ENCODE data around the gene SGSM2.

Gene SGSM2, protein sequence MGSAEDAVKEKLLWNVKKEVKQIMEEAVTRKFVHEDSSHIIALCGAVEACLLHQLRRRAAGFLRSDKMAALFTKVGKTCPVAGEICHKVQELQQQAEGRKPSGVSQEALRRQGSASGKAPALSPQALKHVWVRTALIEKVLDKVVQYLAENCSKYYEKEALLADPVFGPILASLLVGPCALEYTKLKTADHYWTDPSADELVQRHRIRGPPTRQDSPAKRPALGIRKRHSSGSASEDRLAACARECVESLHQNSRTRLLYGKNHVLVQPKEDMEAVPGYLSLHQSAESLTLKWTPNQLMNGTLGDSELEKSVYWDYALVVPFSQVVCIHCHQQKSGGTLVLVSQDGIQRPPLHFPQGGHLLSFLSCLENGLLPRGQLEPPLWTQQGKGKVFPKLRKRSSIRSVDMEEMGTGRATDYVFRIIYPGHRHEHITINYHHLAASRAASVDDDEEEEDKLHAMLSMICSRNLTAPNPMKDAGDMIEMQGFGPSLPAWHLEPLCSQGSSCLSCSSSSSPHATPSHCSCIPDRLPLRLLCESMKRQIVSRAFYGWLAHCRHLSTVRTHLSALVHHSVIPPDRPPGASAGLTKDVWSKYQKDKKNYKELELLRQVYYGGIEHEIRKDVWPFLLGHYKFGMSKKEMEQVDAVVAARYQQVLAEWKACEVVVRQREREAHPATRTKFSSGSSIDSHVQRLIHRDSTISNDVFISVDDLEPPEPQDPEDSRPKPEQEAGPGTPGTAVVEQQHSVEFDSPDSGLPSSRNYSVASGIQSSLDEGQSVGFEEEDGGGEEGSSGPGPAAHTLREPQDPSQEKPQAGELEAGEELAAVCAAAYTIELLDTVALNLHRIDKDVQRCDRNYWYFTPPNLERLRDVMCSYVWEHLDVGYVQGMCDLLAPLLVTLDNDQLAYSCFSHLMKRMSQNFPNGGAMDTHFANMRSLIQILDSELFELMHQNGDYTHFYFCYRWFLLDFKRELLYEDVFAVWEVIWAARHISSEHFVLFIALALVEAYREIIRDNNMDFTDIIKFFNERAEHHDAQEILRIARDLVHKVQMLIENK

DNA sequence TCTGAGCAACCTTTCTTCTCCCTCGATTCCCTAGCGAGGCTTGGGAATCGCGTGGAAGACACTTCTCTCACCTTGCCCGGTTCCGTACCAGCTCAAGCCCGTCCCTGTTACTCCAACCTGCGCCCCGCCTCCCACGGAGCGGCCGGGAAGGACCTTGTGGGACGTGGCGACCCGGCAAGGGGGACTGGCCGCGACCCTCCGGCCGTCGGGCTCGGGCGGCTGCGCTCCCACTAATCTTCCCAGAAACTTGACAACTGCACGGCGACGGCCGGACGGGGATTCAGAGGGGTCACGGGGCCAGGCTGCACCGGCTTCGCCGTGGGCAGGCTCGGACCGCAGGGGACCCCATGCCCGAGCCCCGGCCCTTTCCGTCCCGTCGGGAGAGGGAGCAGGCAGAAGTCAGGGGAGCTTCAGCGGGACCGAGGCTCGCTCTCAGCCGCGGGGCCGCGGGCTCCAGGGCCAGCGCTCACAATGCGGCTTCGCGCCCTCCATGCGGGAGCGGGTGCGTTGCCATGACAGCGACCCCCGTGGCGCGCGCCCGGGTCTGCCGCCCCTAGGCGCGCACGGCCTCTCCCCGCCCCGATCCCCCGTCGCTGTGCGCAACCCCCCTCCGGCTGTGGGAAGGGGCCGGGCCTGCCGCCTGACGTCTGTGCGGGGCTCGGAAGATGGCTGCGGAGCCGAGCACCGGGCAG, at the start of gene SGSM2:
Gene SGSM2 (plus strand): TSS at position 650 of the 692 bp plus-strand sequence. CDS start 188 bp downstream, outside the sequence.
- Histone ChIP-seq H3K9me3 (ENCODE audit: control insufficient read depth in 5 of 5, low read length in 5 of 5) (no peaks in the 10 kb centered on the region), H3K36me3 (ENCODE audit: control insufficient read depth in 5 of 5, insufficient read depth in 5 of 5, low read length in 5 of 5) (peaks cover 21 to 40% (median 32%) of the 10 kb centered on the region in 5 donors), H3K4me3 (ENCODE audit: low read depth in 1 of 5, low read length in 5 of 5) (peak within 1 kb of the TSS; percentile 88 to 98 (median 96)), H3K27ac (ENCODE audit: low read depth, low read length) (peak within 1 kb of the TSS; percentile 72), H3K4me1 (ENCODE audit: control insufficient read depth in 5 of 5, insufficient read depth in 5 of 5, low read length in 5 of 5) (peaks cover 0 to 27% (median 26%) of the 10 kb centered on the region in 5 donors), H3K9ac (ENCODE audit: low read length in 5 of 5) (peak within 1 kb of the TSS; percentile 84 to 92 (median 89)), H3K27me3 (ENCODE audit: control insufficient read depth in 5 of 5, insufficient read depth in 4 of 5, low read length in 5 of 5) (no peaks in the 10 kb centered on the region)

DNA sequence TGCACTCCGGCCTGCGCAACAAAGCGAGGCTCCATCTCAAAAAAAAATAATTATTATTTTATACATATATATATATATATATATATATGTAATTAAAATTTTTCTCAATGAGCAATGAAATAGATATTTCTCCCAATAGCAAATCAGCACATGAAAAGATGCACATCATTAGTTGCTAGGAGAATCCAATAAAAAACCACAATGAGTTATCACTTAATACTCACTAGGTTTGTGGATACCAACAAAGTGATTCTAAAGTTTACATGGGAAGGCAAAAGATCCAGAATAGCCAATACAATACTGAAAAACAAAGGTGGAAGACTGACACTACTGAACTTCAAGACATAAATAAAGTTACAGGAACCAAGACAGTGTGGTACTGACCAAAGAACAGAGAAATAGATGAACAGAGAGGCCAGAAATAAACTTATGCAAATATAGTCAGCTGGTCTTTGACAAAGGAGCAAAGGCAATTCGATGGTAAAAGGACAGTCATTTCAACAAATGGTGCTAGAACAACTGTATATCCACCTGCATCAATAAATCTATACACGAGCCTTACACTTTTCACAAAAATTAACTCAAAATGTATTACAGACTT, 47.3 kb upstream of the SGSM2 start:
- H3K4me3 ChIP-seq (ENCODE audit: low read depth in 1 of 5, low read length in 5 of 5) = no peak overlapping the region
- H3K27ac ChIP-seq (ENCODE audit: low read depth, low read length) = no peak overlapping the region
- H3K27me3 ChIP-seq (ENCODE audit: control insufficient read depth in 5 of 5, insufficient read depth in 4 of 5, low read length in 5 of 5) = no peaks in the 10 kb centered on the region
- peaks cover 26 to 68% (median 56%) of the 10 kb centered on the region in 5 donors for H3K36me3 ChIP-seq (ENCODE audit: control insufficient read depth in 5 of 5, insufficient read depth in 5 of 5, low read length in 5 of 5)
- H3K9me3 ChIP-seq (ENCODE audit: control insufficient read depth in 5 of 5, low read length in 5 of 5) = no peaks in the 10 kb centered on the region
- H3K4me1 ChIP-seq (ENCODE audit: control insufficient read depth in 5 of 5, insufficient read depth in 5 of 5, low read length in 5 of 5) = peaks cover 0 to 3% (median 0%) of the 10 kb centered on the region in 5 donors
- no peak overlapping the region for H3K9ac ChIP-seq (ENCODE audit: low read length in 5 of 5)

- no peaks in the 10 kb centered on the region for H3K9me3 ChIP-seq (ENCODE audit: control insufficient read depth in 5 of 5, low read length in 5 of 5)
- H3K36me3 ChIP-seq (ENCODE audit: control insufficient read depth in 5 of 5, insufficient read depth in 5 of 5, low read length in 5 of 5) = peaks cover 33 to 84% (median 75%) of the 10 kb centered on the region in 5 donors
- no peak overlapping the region for H3K27ac ChIP-seq (ENCODE audit: low read depth, low read length)
Observed at GRCh38 chr17:2292100-2292499, 45.2 kb upstream of the SGSM2 start.

DNA sequence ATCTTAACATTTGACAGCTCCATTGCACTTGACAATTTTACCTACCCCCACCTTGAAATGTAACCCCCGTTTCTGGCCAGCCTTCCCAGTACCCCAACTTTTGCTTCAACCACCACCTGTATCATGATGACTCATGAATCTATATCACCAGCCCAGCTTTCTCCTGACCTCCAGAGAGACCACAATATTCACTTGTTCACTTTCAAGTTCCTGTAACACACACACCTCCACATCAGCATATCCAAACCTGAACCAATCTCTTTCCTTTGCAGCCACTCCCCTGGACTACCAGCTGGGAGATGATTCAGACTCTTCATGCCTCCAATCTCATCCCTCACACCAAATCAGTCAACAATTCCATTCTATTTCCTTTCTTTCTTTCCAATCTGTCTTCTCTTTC, 41.7 kb upstream of the SGSM2 start:
- H3K27ac ChIP-seq (ENCODE audit: low read depth, low read length) = no peak overlapping the region
- no peaks in the 10 kb centered on the region for H3K9me3 ChIP-seq (ENCODE audit: control insufficient read depth in 5 of 5, low read length in 5 of 5)
- H3K4me3 ChIP-seq (ENCODE audit: low read depth in 1 of 5, low read length in 5 of 5) = no peak overlapping the region
- H3K36me3 ChIP-seq (ENCODE audit: control insufficient read depth in 5 of 5, insufficient read depth in 5 of 5, low read length in 5 of 5) = peaks cover 32 to 86% (median 72%) of the 10 kb centered on the region in 5 donors
- H3K9ac ChIP-seq (ENCODE audit: low read length in 5 of 5) = no peak overlapping the region
- no peaks in the 10 kb centered on the region for H3K27me3 ChIP-seq (ENCODE audit: control insufficient read depth in 5 of 5, insufficient read depth in 4 of 5, low read length in 5 of 5)
- H3K4me1 ChIP-seq (ENCODE audit: control insufficient read depth in 5 of 5, insufficient read depth in 5 of 5, low read length in 5 of 5) = peaks cover 0 to 4% (median 0%) of the 10 kb centered on the region in 5 donors

More at GRCh38 chr17:2292100-2292499, 45.2 kb upstream of the SGSM2 start:
- no peak overlapping the region for H3K9ac ChIP-seq (ENCODE audit: low read length in 5 of 5)
- no peak overlapping the region for H3K4me3 ChIP-seq (ENCODE audit: low read depth in 1 of 5, low read length in 5 of 5)
- H3K27me3 ChIP-seq (ENCODE audit: control insufficient read depth in 5 of 5, insufficient read depth in 4 of 5, low read length in 5 of 5) = no peaks in the 10 kb centered on the region
- no peaks in the 10 kb centered on the region for H3K4me1 ChIP-seq (ENCODE audit: control insufficient read depth in 5 of 5, insufficient read depth in 5 of 5, low read length in 5 of 5)

DNA sequence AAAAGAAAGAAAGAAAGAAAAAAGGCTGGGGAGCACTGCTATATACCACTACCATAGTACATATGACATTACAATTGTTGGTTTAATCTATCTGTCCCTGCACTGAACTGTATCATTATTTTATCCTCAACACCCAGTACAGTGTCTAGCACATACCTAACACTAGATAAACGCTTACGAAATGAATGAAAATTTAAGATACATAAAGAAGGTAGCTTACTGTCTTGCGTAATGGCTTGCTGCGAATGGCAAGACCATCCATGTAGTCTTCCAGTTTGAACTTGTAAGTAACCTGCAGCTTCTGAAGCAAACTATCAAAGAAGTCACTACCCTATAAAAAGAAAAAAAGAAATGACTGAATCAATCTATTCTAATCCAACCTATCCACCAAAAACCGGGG, 40.3 kb upstream of the SGSM2 start:
- Histone ChIP-seq H3K4me3 (ENCODE audit: low read depth in 1 of 5, low read length in 5 of 5) (no peak overlapping the region), H3K36me3 (ENCODE audit: control insufficient read depth in 5 of 5, insufficient read depth in 5 of 5, low read length in 5 of 5) (peaks cover 27 to 73% (median 62%) of the 10 kb centered on the region in 5 donors), H3K9ac (ENCODE audit: low read length in 5 of 5) (no peak overlapping the region), H3K27ac (ENCODE audit: low read depth, low read length) (no peak overlapping the region), H3K9me3 (ENCODE audit: control insufficient read depth in 5 of 5, low read length in 5 of 5) (no peaks in the 10 kb centered on the region), H3K27me3 (ENCODE audit: control insufficient read depth in 5 of 5, insufficient read depth in 4 of 5, low read length in 5 of 5) (no peaks in the 10 kb centered on the region), H3K4me1 (ENCODE audit: control insufficient read depth in 5 of 5, insufficient read depth in 5 of 5, low read length in 5 of 5) (peaks cover 0 to 12% (median 3%) of the 10 kb centered on the region in 5 donors)

GRCh38 chr17:2299136-2299535, 38.2 kb upstream of the SGSM2 start:
- peaks cover 16 to 56% (median 45%) of the 10 kb centered on the region in 5 donors for H3K36me3 ChIP-seq (ENCODE audit: control insufficient read depth in 5 of 5, insufficient read depth in 5 of 5, low read length in 5 of 5)
- H3K27me3 ChIP-seq (ENCODE audit: control insufficient read depth in 5 of 5, insufficient read depth in 4 of 5, low read length in 5 of 5) = no peaks in the 10 kb centered on the region

GRCh38 chr17:2299756-2300155, 37.5 kb upstream of the SGSM2 start:
- Histone ChIP-seq H3K36me3 (ENCODE audit: control insufficient read depth in 5 of 5, insufficient read depth in 5 of 5, low read length in 5 of 5) (peaks cover 16 to 49% (median 39%) of the 10 kb centered on the region in 5 donors), H3K4me3 (ENCODE audit: low read depth in 1 of 5, low read length in 5 of 5) (no peak overlapping the region), H3K9ac (ENCODE audit: low read length in 5 of 5) (no peak overlapping the region), H3K27me3 (ENCODE audit: control insufficient read depth in 5 of 5, insufficient read depth in 4 of 5, low read length in 5 of 5) (no peaks in the 10 kb centered on the region), H3K4me1 (ENCODE audit: control insufficient read depth in 5 of 5, insufficient read depth in 5 of 5, low read length in 5 of 5) (peaks cover 2 to 22% (median 14%) of the 10 kb centered on the region in 5 donors), H3K9me3 (ENCODE audit: control insufficient read depth in 5 of 5, low read length in 5 of 5) (no peaks in the 10 kb centered on the region), H3K27ac (ENCODE audit: low read depth, low read length) (no peak overlapping the region)

More at GRCh38 chr17:2299136-2299535, 38.2 kb upstream of the SGSM2 start:
- Histone ChIP-seq H3K9me3 (ENCODE audit: control insufficient read depth in 5 of 5, low read length in 5 of 5) (no peaks in the 10 kb centered on the region), H3K9ac (ENCODE audit: low read length in 5 of 5) (no peak overlapping the region), H3K4me3 (ENCODE audit: low read depth in 1 of 5, low read length in 5 of 5) (no peak overlapping the region), H3K4me1 (ENCODE audit: control insufficient read depth in 5 of 5, insufficient read depth in 5 of 5, low read length in 5 of 5) (peaks cover 2 to 22% (median 14%) of the 10 kb centered on the region in 5 donors), H3K27ac (ENCODE audit: low read depth, low read length) (no peak overlapping the region)

DNA sequence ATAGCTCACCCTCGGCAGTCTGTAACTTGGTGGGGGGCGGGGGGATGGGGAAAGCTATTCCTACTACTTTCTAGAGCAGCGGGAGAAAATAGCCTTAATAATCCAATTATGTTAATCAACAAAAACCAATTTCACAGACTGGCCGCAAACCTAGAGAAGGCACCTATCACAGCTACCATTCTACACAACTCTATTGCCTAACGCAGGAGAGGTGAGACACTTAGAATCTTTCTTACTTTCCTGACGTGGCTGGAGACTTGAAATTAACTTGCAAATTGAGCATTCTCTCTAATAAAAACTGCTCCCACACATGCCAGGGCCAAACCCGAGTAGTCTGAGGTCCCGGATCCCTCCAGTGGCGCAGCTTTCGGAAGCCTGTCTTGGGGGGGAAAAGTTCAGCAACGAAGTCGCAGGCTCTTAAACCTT, 34.5 kb upstream of the SGSM2 start:
- no peaks in the 10 kb centered on the region for H3K9me3 ChIP-seq (ENCODE audit: control insufficient read depth in 5 of 5, low read length in 5 of 5)
- peak overlapping the region; percentile 22 to 96 (median 93) for H3K9ac ChIP-seq (ENCODE audit: low read length in 5 of 5)
- peak overlapping the region; percentile 75 for H3K27ac ChIP-seq (ENCODE audit: low read depth, low read length)
- H3K4me1 ChIP-seq (ENCODE audit: control insufficient read depth in 5 of 5, insufficient read depth in 5 of 5, low read length in 5 of 5) = peaks cover 2 to 22% (median 14%) of the 10 kb centered on the region in 5 donors
- H3K36me3 ChIP-seq (ENCODE audit: control insufficient read depth in 5 of 5, insufficient read depth in 5 of 5, low read length in 5 of 5) = peaks cover under 1 to 19% (median 13%) of the 10 kb centered on the region in 5 donors
- H3K27me3 ChIP-seq (ENCODE audit: control insufficient read depth in 5 of 5, insufficient read depth in 4 of 5, low read length in 5 of 5) = no peaks in the 10 kb centered on the region
- H3K4me3 ChIP-seq (ENCODE audit: low read depth in 1 of 5, low read length in 5 of 5) = peak overlapping the region; percentile 81 to 92 (median 88)

Measured in subcutaneous abdominal adipose tissue (tissue), 5 donors.